GM04504 (cell line): ENCODE results near the gene DNM3.
"Not testable (repeated sequence)": the region's sequence is repeated elsewhere in the genome, so short reads cannot be mapped to it uniquely, and the experiment has no call there.

Experiments used
- DNase-seq: peaks from one replicate; pipeline ENCODE4 v3.0.0-alpha.2; 2012; ENCODE audit warnings: low read depth

The DNM3 gene

DNA sequence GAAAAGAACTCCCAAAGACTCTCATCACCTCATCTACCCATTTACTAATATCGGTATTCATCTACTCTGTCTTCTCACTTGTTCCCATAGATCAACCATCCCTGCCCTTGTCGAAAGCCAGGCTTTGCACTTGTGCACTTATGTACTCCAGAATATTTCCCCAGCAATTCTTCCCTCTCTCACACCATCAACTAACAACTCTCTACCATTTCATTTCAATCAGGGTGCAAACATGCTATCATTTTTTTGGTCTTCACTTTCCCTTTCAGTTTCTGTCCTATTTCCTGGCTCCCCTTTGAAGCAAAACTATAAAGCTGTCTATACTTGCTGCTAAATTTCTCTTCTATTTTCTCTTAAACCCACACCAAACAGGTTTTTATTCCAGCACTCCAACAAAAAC lies 585.9 kb downstream of the DNM3 start:
- DNase-seq: no peak

GRCh38 chr1:172429331-172430127 lies 588.2 kb downstream of the DNM3 start:
- peak; percentile 41 for DNase-seq

DNA sequence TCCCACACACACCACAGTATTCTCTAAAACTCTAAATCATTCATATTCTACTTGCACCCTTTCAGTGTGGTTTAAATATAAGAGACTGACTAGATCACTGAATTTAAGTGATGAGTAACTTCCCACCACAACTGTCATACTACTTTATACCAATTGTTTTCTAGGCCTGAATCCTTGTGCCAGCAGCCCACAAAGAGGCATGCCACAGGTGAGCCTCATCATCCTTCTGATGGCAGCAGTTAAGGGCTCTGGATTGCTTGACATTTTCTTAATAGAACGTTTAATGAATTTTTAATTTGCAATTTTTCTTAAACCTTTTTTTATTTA lies 588.8 kb downstream of the DNM3 start:
- no peak for DNase-seq

GRCh38 chr1:172431204-172431603 lies 589.9 kb downstream of the DNM3 start:
- no peak for DNase-seq

- DNase-seq: no peak
These were observed 590.5 kb downstream of the DNM3 start for GRCh38 chr1:172431721-172432192.

GRCh38 chr1:172437183-172437582 lies 595.9 kb downstream of the DNM3 start:
- DNase-seq: not testable (repeated sequence)

- no peak for DNase-seq
These were observed 601.1 kb downstream of the DNM3 start for GRCh38 chr1:172442404-172442803.

- DNase-seq: no peak
These were observed 601.7 kb downstream of the DNM3 start for GRCh38 chr1:172442843-172443565.

DNA sequence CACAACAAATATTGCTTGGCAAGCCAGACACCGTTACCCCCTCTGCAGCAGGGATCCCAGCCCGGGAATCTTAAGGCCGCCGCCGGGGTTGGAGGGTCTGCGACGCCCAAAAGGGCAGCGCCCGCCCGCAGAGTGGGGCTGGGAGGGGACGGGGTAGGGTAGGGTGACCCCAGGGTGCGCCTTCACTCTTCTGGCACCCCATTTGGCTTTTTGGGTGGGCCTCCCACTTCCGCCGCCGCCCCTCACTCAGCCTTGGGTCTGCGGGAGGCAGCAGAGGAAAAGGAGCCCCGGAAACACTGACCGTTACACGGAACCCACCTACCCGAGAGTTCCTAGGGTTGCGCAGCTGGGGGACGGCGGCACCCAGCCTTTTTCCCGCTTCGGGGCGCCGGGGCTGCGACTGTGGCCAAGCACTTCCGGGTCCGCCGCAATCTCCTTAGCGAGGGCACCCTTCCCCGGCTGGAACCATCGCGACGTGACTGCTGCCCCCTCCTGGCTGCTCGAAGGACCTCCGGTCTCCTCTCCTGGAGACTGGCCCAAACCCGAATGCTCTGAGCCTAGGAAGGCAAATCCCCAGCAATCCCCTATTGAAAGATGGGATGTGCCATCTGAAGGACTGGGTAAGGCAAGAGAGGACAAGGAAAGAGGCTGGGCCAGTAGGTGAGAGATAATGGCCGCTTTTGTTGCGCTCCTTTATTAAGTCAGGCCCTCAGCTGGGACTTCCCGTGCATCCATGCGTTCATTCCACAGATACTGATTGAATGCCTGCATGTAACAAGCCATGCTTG lies 602.6 kb downstream of the DNM3 start, which contains the start of gene PIGC:
TSS of gene PIGC (minus strand) at position 404 of the 788 bp plus-strand sequence. CDS start 1,447 bp downstream, outside the sequence.
- peak; percentile 63 for DNase-seq

DNA sequence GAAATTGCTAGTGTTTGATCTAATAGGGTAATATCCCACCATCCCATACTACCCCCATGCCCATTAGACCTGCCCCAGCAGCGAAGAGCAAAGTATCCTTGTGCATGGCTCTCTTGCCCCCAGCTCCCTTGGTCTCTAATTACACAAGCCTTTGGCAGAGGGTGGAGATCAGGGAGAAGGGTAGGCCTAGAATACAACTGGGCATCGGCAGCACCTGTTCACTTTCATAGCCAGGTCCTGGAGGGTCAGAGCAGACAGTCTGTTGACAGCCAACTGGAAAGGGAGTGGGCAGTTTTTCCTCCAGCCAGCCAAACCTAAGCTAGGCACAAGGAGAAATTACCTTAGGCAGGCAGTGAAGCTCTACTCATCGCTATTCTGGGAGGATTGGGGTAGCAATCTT lies 605.2 kb downstream of the DNM3 start:
- no peak for DNase-seq

DNA sequence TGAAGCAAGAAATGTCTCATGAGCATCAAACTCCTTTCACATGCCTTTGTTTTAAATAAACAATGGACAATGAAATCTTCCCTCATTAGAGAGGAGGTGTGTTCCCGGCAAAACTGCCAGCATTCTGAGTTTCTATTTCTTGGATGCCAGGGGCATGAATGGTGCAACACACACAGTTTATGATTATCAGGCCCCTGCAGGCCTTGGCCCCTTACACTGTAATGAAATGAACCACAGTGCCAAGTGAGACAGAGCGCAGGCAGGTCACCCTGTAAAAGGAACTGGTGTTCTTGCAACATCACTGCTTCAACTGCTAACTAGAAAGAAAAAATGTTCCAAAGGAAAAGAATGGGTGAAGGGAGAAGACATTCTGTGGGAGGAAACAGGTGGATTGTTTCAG lies 606.3 kb downstream of the DNM3 start:
- DNase-seq: no peak

- no peak for DNase-seq
These were observed 607.8 kb downstream of the DNM3 start for GRCh38 chr1:172448995-172449584.

- DNase-seq: peak; percentile 15
These were observed 608.6 kb downstream of the DNM3 start for GRCh38 chr1:172449585-172450523.

DNA sequence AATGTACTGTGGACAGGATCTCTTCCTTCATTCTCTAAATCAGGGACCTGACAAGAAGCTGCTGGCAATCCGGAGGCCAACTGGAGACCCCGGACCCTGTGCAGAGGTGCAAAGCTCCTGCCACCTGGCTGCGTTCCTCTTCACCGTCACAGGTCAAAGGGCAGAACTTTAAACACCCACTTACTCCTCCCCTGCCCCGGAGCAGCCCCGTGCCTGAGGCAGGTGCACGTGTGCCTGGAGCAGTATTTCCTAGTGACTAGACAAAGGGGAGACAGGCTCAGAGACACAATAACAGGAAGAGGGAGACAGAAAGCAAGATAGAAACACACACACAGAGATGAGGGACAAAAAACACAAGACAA lies 609.2 kb downstream of the DNM3 start:
- DNase-seq: no peak

- DNase-seq: no peak
These were observed 609.7 kb downstream of the DNM3 start for GRCh38 chr1:172451002-172451443.

- DNase-seq: no peak
These were observed 611.3 kb downstream of the DNM3 start for GRCh38 chr1:172452536-172453152.

- no peak for DNase-seq
These were observed 611.9 kb downstream of the DNM3 start for GRCh38 chr1:172453153-172453545.

GRCh38 chr1:172453607-172454006 lies 612.3 kb downstream of the DNM3 start:
- no peak for DNase-seq

- DNase-seq: no peak
These were observed 614.2 kb downstream of the DNM3 start for GRCh38 chr1:172455451-172455850.

GRCh38 chr1:172456344-172456769 lies 615.1 kb downstream of the DNM3 start:
- no peak for DNase-seq
